Lung (tissue), 12 donors: ENCODE data around the gene ARHGEF33. TPM values are rescaled to one million over a fixed set of nuclear protein-coding genes. Genes with fewer than 3 reads are reported as not detected.

Experiments used
- ATAC-seq: fragments of 200-7000 bp; cut with Tn5 transposase; one replicate; pipeline ENCODE4 v1.9.1; 2020; ENCODE audit warnings: moderate number of reproducible peaks; ENCODE audit not compliant: insufficient read depth, low FRiP score
- DNase-seq, 3 donors: peaks; one replicate each; pipeline ENCODE4 v3.0.0-alpha.2; 2013 to 2017
- H3K27ac ChIP-seq, 2 donors: one replicate each; pipeline ENCODE4 v1.5.1; 2013; ENCODE audit warnings: mild to moderate bottlenecking in 2 of 2, moderate library complexity in 2 of 2, control low read depth in 1 of 2, inconsistent platforms in 1 of 2, low read depth in 1 of 2, low read length in 1 of 2
- H3K27me3 ChIP-seq, 3 donors: one replicate each; pipeline ENCODE4 v1.5.1; 2013; ENCODE audit warnings: low read length in 2 of 3; ENCODE audit not compliant: control insufficient read depth in 3 of 3, insufficient read depth in 3 of 3
- H3K36me3 ChIP-seq, 4 donors: one replicate each; pipeline ENCODE4 v1.5.1; 2013; ENCODE audit warnings: low read length in 4 of 4, mild to moderate bottlenecking in 1 of 4, moderate library complexity in 1 of 4; ENCODE audit not compliant: control insufficient read depth in 4 of 4, insufficient read depth in 4 of 4
- H3K4me1 ChIP-seq, 5 donors: one replicate each; pipeline ENCODE4 v1.5.1; 2013; ENCODE audit warnings: low read length in 5 of 5, mild to moderate bottlenecking in 2 of 5, moderate library complexity in 1 of 5; ENCODE audit not compliant: control insufficient read depth in 5 of 5, insufficient read depth in 5 of 5
- H3K4me3 ChIP-seq: one replicate; pipeline ENCODE4 v1.5.1; 2013; ENCODE audit warnings: mild to moderate bottlenecking, control low read depth, moderate library complexity
- H3K9ac ChIP-seq, 2 donors: one replicate each; pipeline ENCODE4 v1.5.1; 2013; ENCODE audit warnings: low read length in 2 of 2, control low read depth in 1 of 2; ENCODE audit not compliant: insufficient read depth in 1 of 2
- H3K9me3 ChIP-seq, 4 donors: one replicate each; pipeline ENCODE4 v1.5.1; 2013; ENCODE audit warnings: low read length in 3 of 4, mild to moderate bottlenecking in 1 of 4, moderate library complexity in 1 of 4; ENCODE audit not compliant: control insufficient read depth in 4 of 4, insufficient read depth in 3 of 4
- CTCF ChIP-seq: IDR thresholded peaks from 2 replicates; pipeline ENCODE4 v1.5.1; 2012; ENCODE audit warnings: mild to moderate bottlenecking; ENCODE audit errors: control extremely low read depth, extremely low read depth
- WGBS, 2 donors: extraction: QIAGEN DNeasy Blood & Tissue Kit; methylation state at CpG; one replicate each; pipeline ENCODE4 v1.1.7; 2013; 5-methylcytosine and 5-hydroxymethylcytosine counted together
- polyA plus RNA-seq, 2 donors: library from polyadenylated mRNA; stranded (reverse); fragments of 200-250 nt; gene quantifications; one replicate each; pipeline ENCODE4 v1.2.1, GENCODE V29; 2013
- total RNA-seq, 2 donors: library from RNA; depleted of rRNA in 1 of 2; stranded (reverse); fragments of >200 nt in 1 of 2; gene quantifications; one replicate each; pipeline ENCODE4 v1.2.1, GENCODE V29; 2014 to 2021
- donor health status: control.
- donor health status: control.
- donor health status: Bipolar disorder and iron deficiency.
- donor health status: healthy.
- donor health status: DM: yes; HTN: yes; CAD: no.

The ARHGEF33 gene
- total and polyA plus RNA-seq, 4 donors: 0.23 to 5.5 (median 0.68) TPM

DNA sequence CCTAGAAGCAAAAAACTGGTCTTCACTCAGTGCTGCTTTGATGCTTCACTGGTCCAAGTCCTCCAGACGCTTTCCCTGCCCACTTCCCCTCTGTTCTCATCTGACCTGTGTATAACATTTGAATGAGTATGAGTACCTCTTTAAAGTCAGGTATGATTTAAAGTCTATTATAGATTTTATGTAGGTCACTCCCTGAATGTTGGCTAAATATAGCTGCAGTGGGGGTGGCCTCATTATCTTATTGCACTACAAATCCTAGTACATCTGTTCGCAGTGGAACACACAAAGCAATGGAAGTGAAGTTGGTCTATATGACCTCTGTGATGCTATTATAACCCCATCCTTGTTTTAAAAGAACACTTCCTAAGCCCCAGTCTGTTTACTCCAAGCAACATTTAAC lies 33.2 kb downstream of the ARHGEF33 start:
- Histone ChIP-seq H3K27me3 (peaks cover 0 to 2% (median 0%) of the 10 kb centered on the region in 3 donors), H3K4me3 (no peak overlapping the region), H3K9me3 (no peaks in the 10 kb centered on the region), H3K27ac (no peak overlapping the region), H3K9ac (no peak overlapping the region), H3K36me3 (peaks cover 0 to 2% (median 0%) of the 10 kb centered on the region in 4 donors), H3K4me1 (no peaks in the 10 kb centered on the region)
- ATAC-seq (no peak), DNase-seq (no peak)
- no peak for TF ChIP-seq CTCF
- 94 to 96% methylated on average over 2 of the region's 2 CpGs for WGBS, 2 donors

GRCh38 chr2:38925982-38926381 lies 36.3 kb downstream of the ARHGEF33 start:
- Histone ChIP-seq H3K9me3 (no peaks in the 10 kb centered on the region), H3K27me3 (peaks cover 0 to 2% (median 0%) of the 10 kb centered on the region in 3 donors), H3K4me3 (no peak overlapping the region), H3K9ac (no peak overlapping the region), H3K27ac (no peak overlapping the region), H3K36me3 (no peaks in the 10 kb centered on the region), H3K4me1 (no peaks in the 10 kb centered on the region)
- WGBS, 2 donors: 74 to 80% methylated on average over 9 of the region's 9 CpGs
- DNase-seq: no peak
- TF ChIP-seq CTCF: no peak
- ATAC-seq: no peak

- ATAC-seq: no peak
Measured at GRCh38 chr2:38930600-38930999, 40.9 kb downstream of the ARHGEF33 start.

More at GRCh38 chr2:38930600-38930999, 40.9 kb downstream of the ARHGEF33 start:
- H3K27me3 ChIP-seq: peaks cover 0 to 2% (median 0%) of the 10 kb centered on the region in 3 donors
- no peak overlapping the region for H3K4me3 ChIP-seq
- H3K9me3 ChIP-seq: no peaks in the 10 kb centered on the region
- no peak for TF ChIP-seq CTCF
- no peak overlapping the region for H3K27ac ChIP-seq
- H3K36me3 ChIP-seq: no peaks in the 10 kb centered on the region
- H3K9ac ChIP-seq: no peak overlapping the region
- WGBS, 2 donors: 52 to 67% methylated on average over 2 of the region's 2 CpGs
- DNase-seq: no peak
- H3K4me1 ChIP-seq: peaks cover 0 to 3% (median 0%) of the 10 kb centered on the region in 5 donors
